CD14-positive monocyte (primary cell): ENCODE results near the gene ITSN1. TPM values are rescaled to one million over a fixed set of nuclear protein-coding genes. Genes with fewer than 3 reads are reported as not detected.
A peak's percentile ranks its signal among the peaks of the same experiment; 100 is the strongest.

Experiments
- DNase-seq, 3 donors: peaks; one replicate each; pipeline ENCODE4 v3.0.0-alpha.2; 2011 to 2022
- H2AFZ ChIP-seq: 2 replicates; pipeline ENCODE4 v1.6.0; 2012; ENCODE audit warnings: mild to moderate bottlenecking, low read depth, low read length, inconsistent platforms; ENCODE audit not compliant: insufficient read depth, poor library complexity, severe bottlenecking
- H3K27ac ChIP-seq, 2 donors: 1 replicate in 1 of 2; 2 replicates in 1 of 2; pipeline ENCODE4 v1.5.1; 2012 to 2013; ENCODE audit warnings: low read length in 2 of 2, control low read depth in 1 of 2, inconsistent platforms in 1 of 2, low read depth in 1 of 2, mild to moderate bottlenecking in 1 of 2
- H3K27me3 ChIP-seq, 2 donors: one replicate each; pipeline versions ENCODE4 v1.6.0 to v1.6.1; 2011 to 2013; ENCODE audit warnings: low read length in 2 of 2; ENCODE audit not compliant: control insufficient read depth in 2 of 2, insufficient read depth in 2 of 2
- H3K36me3 ChIP-seq, 2 donors: replicated peaks in 1 of 2; 1 replicate in 1 of 2; 2 replicates in 1 of 2; pipeline versions ENCODE4 v1.5.1 to v1.6.1; 2012 to 2013; ENCODE audit warnings: low read length in 2 of 2, control low read depth in 1 of 2, inconsistent platforms in 1 of 2, mild to moderate bottlenecking in 1 of 2; ENCODE audit not compliant: insufficient read depth in 2 of 2, control insufficient read depth in 1 of 2
- H3K4me1 ChIP-seq, 2 donors: 1 replicate in 1 of 2; 2 replicates in 1 of 2; pipeline versions ENCODE4 v1.5.1 to v1.6.1; 2012 to 2013; ENCODE audit warnings: low read length in 2 of 2, control low read depth in 1 of 2, inconsistent platforms in 1 of 2, mild to moderate bottlenecking in 1 of 2, moderate library complexity in 1 of 2; ENCODE audit not compliant: insufficient read depth in 2 of 2, control insufficient read depth in 1 of 2
- H3K4me2 ChIP-seq: replicated peaks from 2 replicates; pipeline ENCODE3; 2012; ENCODE audit warnings: low read length, moderate library complexity, mild to moderate bottlenecking; ENCODE audit not compliant: poor library complexity, severe bottlenecking; ENCODE audit errors: extremely low read depth
- H3K4me3 ChIP-seq, 3 experiments: fragments of 200-600 bp in 1 of 3; sonication (generic) in 1 of 3; replicated peaks in 1 of 3; 1 replicate in 2 of 3; 2 replicates in 1 of 3; pipeline ENCODE4 v1.5.1; 2011 to 2013; ENCODE audit warnings: low read length in 3 of 3, mild to moderate bottlenecking in 3 of 3, control low read depth in 2 of 3, low read depth in 2 of 3, inconsistent platforms in 1 of 3, moderate library complexity in 1 of 3
- H3K79me2 ChIP-seq: 2 replicates; pipeline ENCODE4 v1.6.0; 2012; ENCODE audit warnings: mild to moderate bottlenecking, control low read depth, inconsistent platforms, low read length, moderate library complexity; ENCODE audit not compliant: insufficient read depth
- H3K9ac ChIP-seq: 2 replicates; pipeline ENCODE4 v1.6.0; 2017; ENCODE audit warnings: low read length, mild to moderate bottlenecking; ENCODE audit not compliant: insufficient read depth, poor library complexity, severe bottlenecking
- H3K9me3 ChIP-seq, 2 donors: replicated peaks in 1 of 2; 1 replicate in 1 of 2; 2 replicates in 1 of 2; pipeline versions ENCODE4 v1.5.1 to v1.6.1; 2012 to 2013; ENCODE audit warnings: low read length in 2 of 2, control low read depth in 1 of 2; ENCODE audit not compliant: control insufficient read depth in 1 of 2, insufficient read depth in 1 of 2
- H4K20me1 ChIP-seq: 2 replicates; pipeline ENCODE4 v1.6.0; 2012; ENCODE audit warnings: mild to moderate bottlenecking, low read length, control low read depth, moderate library complexity; ENCODE audit not compliant: insufficient read depth
- H3K27ac Mint-ChIP-seq, 7 donors: one replicate each; pipeline ENCODE4 v1.8.0; 2020; ENCODE audit warnings: mild to moderate bottlenecking in 7 of 7, mixed read lengths in 7 of 7, moderate library complexity in 6 of 7, inconsistent platforms in 2 of 7
- H3K27me3 Mint-ChIP-seq, 3 donors: one replicate each; pipeline ENCODE4 v1.8.0; 2021 to 2022; ENCODE audit warnings: low read depth in 3 of 3, mild to moderate bottlenecking in 3 of 3, mixed read lengths in 3 of 3, moderate library complexity in 3 of 3, inconsistent platforms in 1 of 3
- H3K36me3 Mint-ChIP-seq, 2 donors: one replicate each; pipeline ENCODE4 v1.8.0; 2020; ENCODE audit warnings: mixed read lengths in 2 of 2, inconsistent platforms in 1 of 2, mild to moderate bottlenecking in 1 of 2
- H3K4me1 Mint-ChIP-seq: one replicate; pipeline ENCODE4 v1.8.0; 2020; ENCODE audit warnings: mild to moderate bottlenecking, mixed read lengths
- H3K4me3 Mint-ChIP-seq, 2 donors: one replicate each; pipeline ENCODE4 v1.8.0; 2020; ENCODE audit warnings: mild to moderate bottlenecking in 2 of 2, mixed read lengths in 2 of 2, moderate library complexity in 1 of 2
- H3K9me3 Mint-ChIP-seq, 7 donors: one replicate each; pipeline ENCODE4 v1.8.0; 2020 to 2022; ENCODE audit warnings: mixed read lengths in 7 of 7, mild to moderate bottlenecking in 6 of 7, moderate library complexity in 6 of 7, inconsistent platforms in 2 of 7
- CTCF ChIP-seq: fragments of 200-600 bp; IDR thresholded peaks from one replicate; pipeline ENCODE4 v1.8.0; 2022; ENCODE audit warnings: antibody characterized with exemption, mild to moderate bottlenecking
- WGBS: methylation state at CpG from one replicate; pipeline ENCODE4 v1.1.5; 2013; ENCODE audit warnings: missing lambda C conversion rate; ENCODE audit not compliant: insufficient coverage; 5-methylcytosine and 5-hydroxymethylcytosine counted together
- intact Hi-C, 2 donors: fragments of 100-400 bp; cut with micrococcal nuclease; formaldehyde crosslinking; loops; one replicate each; pipeline versions ENCODE4 v1.15.0 to v1.15.1; 2023
- polyA plus RNA-seq, 3 donors: library from polyadenylated mRNA; depleted of rRNA in 1 of 3; unstranded in 2 of 3; stranded (reverse) in 1 of 3; fragments of 300-500 nt in 2 of 3; fragments of >200 nt in 1 of 3; fragmentation: Illumina TruSeq in 2 of 3; gene quantifications; 1 replicate in 2 of 3; 2 replicates in 1 of 3; pipeline ENCODE4 v1.2.3, GENCODE V29; 2012 to 2021

The ITSN1 gene
- polyA plus RNA-seq, 3 donors, result 4.7 to 10.3 (median 5.1) TPM

GRCh38 chr21:33916200-33916567 is 273.9 kb downstream of the ITSN1 start:
- Histone ChIP-seq H3K27ac (peak overlapping the region in 1 of 2 donors; percentile 95), H2AFZ (peak overlapping the region; percentile 95), H3K36me3 (peaks cover 19 to 27% of the 10 kb centered on the region in 2 donors), H3K79me2 (peaks cover 40% of the 10 kb centered on the region), H3K4me1 (peaks cover 12 to 19% of the 10 kb centered on the region in 2 donors), H3K9ac (no peak overlapping the region), H3K9me3 (no peaks in the 10 kb centered on the region), H3K4me3 (peak overlapping the region; percentile 63 to 91 (median 90)), H3K4me2 (peak overlapping the region; percentile 86), H4K20me1 (no peaks in the 10 kb centered on the region), H3K27me3 (no peaks in the 10 kb centered on the region)
- no peak for DNase-seq
- Mint-ChIP-seq H3K4me3 (peak overlapping the region; percentile 96 to 99), H3K27me3 (peaks cover 0 to 4% (median 4%) of the 10 kb centered on the region in 3 donors), H3K27ac (peak overlapping the region in 6 of 7 donors; percentile 80 to 99 (median 96)), H3K36me3 (peaks cover 18 to 23% of the 10 kb centered on the region in 2 donors), H3K9me3 (peaks cover 0 to 3% (median 0%) of the 10 kb centered on the region in 7 donors), H3K4me1 (peaks cover 16% of the 10 kb centered on the region)
- no peak for TF ChIP-seq CTCF
- intact Hi-C loops, result loop anchor here (5.0 to 10.0 kb wide), 3 partner anchors 289 to 701 kb away; partner anchors contain the start of gene RCAN1 (in 2 of the 2)
- 100% methylated on average over 3 of the region's 5 CpGs for WGBS

GRCh38 chr21:33917421-33917820 is 275.1 kb downstream of the ITSN1 start:
- peaks cover 0 to 4% (median 4%) of the 10 kb centered on the region in 3 donors for H3K27me3 Mint-ChIP-seq
- Histone ChIP-seq H3K9me3 (no peaks in the 10 kb centered on the region), H3K27me3 (no peaks in the 10 kb centered on the region), H3K27ac (no peak overlapping the region), H3K79me2 (peaks cover 33% of the 10 kb centered on the region), H3K9ac (no peak overlapping the region), H3K4me2 (no peak overlapping the region), H3K4me1 (peaks cover 12 to 19% of the 10 kb centered on the region in 2 donors), H2AFZ (no peak overlapping the region), H3K4me3 (no peak overlapping the region), H4K20me1 (no peaks in the 10 kb centered on the region), H3K36me3 (peaks cover 10 to 14% of the 10 kb centered on the region in 2 donors)
- WGBS, result no CpG with 5 or more reads among the region's 4 CpGs
- peaks cover 13 to 14% of the 10 kb centered on the region in 2 donors for H3K36me3 Mint-ChIP-seq
- no peak for TF ChIP-seq CTCF
- DNase-seq, result no peak
- intact Hi-C loops, result loop anchor here (5.0 to 10.0 kb wide), 3 partner anchors 287 to 700 kb away; partner anchors contain the start of gene RCAN1 (in 2 of the 2)
- no peak overlapping the region for H3K27ac Mint-ChIP-seq
- no peak overlapping the region for H3K4me3 Mint-ChIP-seq
- peaks cover 16% of the 10 kb centered on the region for H3K4me1 Mint-ChIP-seq
- peaks cover 0 to 3% (median 0%) of the 10 kb centered on the region in 7 donors for H3K9me3 Mint-ChIP-seq
